ENCODE data around the gene ARHGEF11. TPM values are rescaled to one million over a fixed set of nuclear protein-coding genes. Genes with fewer than 3 reads are reported as not detected.

Gene ARHGEF11
- total and polyA plus RNA-seq, 9 of the 15 experiments (the other 6 are each of a cell fraction or from before 2014, with no cell fraction given) = 0.14 to 15.5 (median 9.0) TPM

GRCh38 chr1:156885880-156886355 lies 159.6 kb downstream of the ARHGEF11 start (continued):
- peak; percentile 50 for TF ChIP-seq GTF3C2 (IDR thresholded peaks at IDR 0.05; ENCODE audit: borderline replicate concordance, extremely low read depth, insufficient read length)
- TF ChIP-seq HLTF (IDR thresholded peaks at IDR 0.05) = no peak
- TF ChIP-seq ETV5 (CRISPR knock-in tag; IDR thresholded peaks at IDR 0.05; ENCODE audit: low read depth) = no peak
- TF ChIP-seq ZNF263 (CRISPR knock-in tag; IDR thresholded peaks at IDR 0.05; ENCODE audit: borderline replicate concordance) = no peak
- TF ChIP-seq ZSCAN32 (CRISPR knock-in tag; IDR thresholded peaks at IDR 0.05) = no peak
- no peak for TF ChIP-seq STAT5A (IDR thresholded peaks at IDR 0.05; ENCODE audit: borderline replicate concordance, low read length)
- TF ChIP-seq ZNF316 (IDR thresholded peaks at IDR 0.05) = no peak
- no peak for TF ChIP-seq ZNF184 (CRISPR knock-in tag; IDR thresholded peaks at IDR 0.05)
- TF ChIP-seq ZNF436 (CRISPR knock-in tag; IDR thresholded peaks at IDR 0.05) = peak; percentile 80; the same call in 1 of the 2 replicates
- TF ChIP-seq HDAC2 (IDR thresholded peaks at IDR 0.05) = 0 out of 2 replicates have a peak, but pooled peaks have one; percentile 20
- no peak for TF ChIP-seq CBFA2T2 (conservative IDR thresholded peaks at IDR 0.05)
- no peak for TF ChIP-seq CREM (IDR thresholded peaks at IDR 0.05; ENCODE audit: low read depth)
- TF ChIP-seq CTBP1 (IDR thresholded peaks at IDR 0.05; ENCODE audit: borderline replicate concordance) = no peak
- TF ChIP-seq RFX1 (IDR thresholded peaks at IDR 0.05) = no peak
- no peak for TF ChIP-seq POU5F1 (IDR thresholded peaks at IDR 0.05; ENCODE audit: borderline replicate concordance, low read depth, low read length, partially characterized antibody)
- peak; percentile 99 for TF ChIP-seq ZFP36 (IDR thresholded peaks at IDR 0.05; ENCODE audit: low read depth, low read length, partially characterized antibody)
- TF ChIP-seq ID3 (CRISPR knock-in tag; IDR thresholded peaks at IDR 0.05) = no peak
- TF ChIP-seq ID3 (tag; IDR thresholded peaks at IDR 0.05) = no peak

Measured in K562 (cell line).